DMS153 treated with DMSO at 0.1 percent for 48 hours (cell line): ENCODE measurements around the gene ELL2.

ENCODE experiments used
- DNase-seq: peaks from one replicate; lab custom pipeline; 2025; ENCODE audit not compliant: unreplicated experiment; lab: John Stamatoyannopoulos, UW

Gene ELL2

GRCh38 chr5:95956900-95957293, 4.8 kb downstream of the ELL2 start:
- no peak for DNase-seq

GRCh38 chr5:95956021-95956899, 5.4 kb downstream of the ELL2 start:
- no peak for DNase-seq

GRCh38 chr5:95954716-95955115, 6.9 kb downstream of the ELL2 start:
- no peak for DNase-seq

- DNase-seq: no peak
Measured at GRCh38 chr5:95953021-95953702, 8.5 kb downstream of the ELL2 start.

GRCh38 chr5:95951916-95952315, 9.7 kb downstream of the ELL2 start:
- no peak for DNase-seq

- no peak for DNase-seq
Measured at GRCh38 chr5:95949810-95950209, 11.8 kb downstream of the ELL2 start.

- DNase-seq: no peak
Measured at GRCh38 chr5:95948631-95949030, 13.0 kb downstream of the ELL2 start.

- no peak for DNase-seq
Measured at GRCh38 chr5:95946451-95946850, 15.2 kb downstream of the ELL2 start.

- DNase-seq: no peak
Measured at GRCh38 chr5:95942968-95943367, 18.7 kb downstream of the ELL2 start.

GRCh38 chr5:95942414-95942813, 19.2 kb downstream of the ELL2 start:
- no peak for DNase-seq

- no peak for DNase-seq
Measured at GRCh38 chr5:95941756-95942155, 19.9 kb downstream of the ELL2 start.

- DNase-seq: no peak
Measured at GRCh38 chr5:95940758-95941682, 20.6 kb downstream of the ELL2 start.

- no peak for DNase-seq
Measured at GRCh38 chr5:95939465-95939864, 22.2 kb downstream of the ELL2 start.

- DNase-seq: no peak
Measured at GRCh38 chr5:95938766-95939165, 22.9 kb downstream of the ELL2 start.

GRCh38 chr5:95938347-95938746, 23.3 kb downstream of the ELL2 start:
- no peak for DNase-seq

- DNase-seq: no peak
Measured at GRCh38 chr5:95937607-95938152, 24.0 kb downstream of the ELL2 start.

GRCh38 chr5:95936812-95937397, 24.7 kb downstream of the ELL2 start:
- no peak for DNase-seq

- no peak for DNase-seq
Measured at GRCh38 chr5:95935553-95936100, 26.0 kb downstream of the ELL2 start.

GRCh38 chr5:95934207-95934804, 27.3 kb downstream of the ELL2 start:
- DNase-seq: no peak

- DNase-seq: no peak
Measured at GRCh38 chr5:95932941-95933340, 28.7 kb downstream of the ELL2 start.
